ENCODE data around the gene CHIT1.

The CHIT1 gene

DNA sequence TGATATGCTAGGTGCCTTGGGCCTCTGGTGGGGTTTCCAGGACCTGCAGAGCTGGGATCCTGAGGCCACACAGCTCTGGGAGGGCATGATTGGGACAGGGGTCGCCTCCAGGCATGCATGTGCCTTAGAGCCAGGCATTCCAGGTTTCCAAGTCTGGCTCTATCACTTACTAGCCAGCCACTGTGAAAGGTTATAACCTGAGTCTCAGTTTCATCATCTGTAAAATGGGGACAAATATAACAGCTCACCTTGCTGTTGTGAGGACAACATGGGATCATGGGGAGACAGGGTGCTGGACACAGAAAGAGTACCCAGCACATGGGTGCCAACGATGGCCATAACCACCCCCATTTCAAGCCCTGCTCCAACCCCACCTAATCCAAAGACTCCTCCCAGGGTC lies 45.6 kb downstream of the CHIT1 start:
- TF ChIP-seq, protein P1, sequence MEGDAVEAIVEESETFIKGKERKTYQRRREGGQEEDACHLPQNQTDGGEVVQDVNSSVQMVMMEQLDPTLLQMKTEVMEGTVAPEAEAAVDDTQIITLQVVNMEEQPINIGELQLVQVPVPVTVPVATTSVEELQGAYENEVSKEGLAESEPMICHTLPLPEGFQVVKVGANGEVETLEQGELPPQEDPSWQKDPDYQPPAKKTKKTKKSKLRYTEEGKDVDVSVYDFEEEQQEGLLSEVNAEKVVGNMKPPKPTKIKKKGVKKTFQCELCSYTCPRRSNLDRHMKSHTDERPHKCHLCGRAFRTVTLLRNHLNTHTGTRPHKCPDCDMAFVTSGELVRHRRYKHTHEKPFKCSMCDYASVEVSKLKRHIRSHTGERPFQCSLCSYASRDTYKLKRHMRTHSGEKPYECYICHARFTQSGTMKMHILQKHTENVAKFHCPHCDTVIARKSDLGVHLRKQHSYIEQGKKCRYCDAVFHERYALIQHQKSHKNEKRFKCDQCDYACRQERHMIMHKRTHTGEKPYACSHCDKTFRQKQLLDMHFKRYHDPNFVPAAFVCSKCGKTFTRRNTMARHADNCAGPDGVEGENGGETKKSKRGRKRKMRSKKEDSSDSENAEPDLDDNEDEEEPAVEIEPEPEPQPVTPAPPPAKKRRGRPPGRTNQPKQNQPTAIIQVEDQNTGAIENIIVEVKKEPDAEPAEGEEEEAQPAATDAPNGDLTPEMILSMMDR (conservative IDR thresholded peaks at IDR 0.05) = no peak
- no peak for TF ChIP-seq ZFX (IDR thresholded peaks at IDR 0.05)
- no peak overlapping the region for H3K27ac ChIP-seq

GRCh38 chr1:203182387-203182953 lies 47.0 kb downstream of the CHIT1 start:
- no peak for TF ChIP-seq ZFX (IDR thresholded peaks at IDR 0.05)
- TF ChIP-seq, protein P1 (conservative IDR thresholded peaks at IDR 0.05) = no peak
- no peak overlapping the region for H3K27ac ChIP-seq

DNA sequence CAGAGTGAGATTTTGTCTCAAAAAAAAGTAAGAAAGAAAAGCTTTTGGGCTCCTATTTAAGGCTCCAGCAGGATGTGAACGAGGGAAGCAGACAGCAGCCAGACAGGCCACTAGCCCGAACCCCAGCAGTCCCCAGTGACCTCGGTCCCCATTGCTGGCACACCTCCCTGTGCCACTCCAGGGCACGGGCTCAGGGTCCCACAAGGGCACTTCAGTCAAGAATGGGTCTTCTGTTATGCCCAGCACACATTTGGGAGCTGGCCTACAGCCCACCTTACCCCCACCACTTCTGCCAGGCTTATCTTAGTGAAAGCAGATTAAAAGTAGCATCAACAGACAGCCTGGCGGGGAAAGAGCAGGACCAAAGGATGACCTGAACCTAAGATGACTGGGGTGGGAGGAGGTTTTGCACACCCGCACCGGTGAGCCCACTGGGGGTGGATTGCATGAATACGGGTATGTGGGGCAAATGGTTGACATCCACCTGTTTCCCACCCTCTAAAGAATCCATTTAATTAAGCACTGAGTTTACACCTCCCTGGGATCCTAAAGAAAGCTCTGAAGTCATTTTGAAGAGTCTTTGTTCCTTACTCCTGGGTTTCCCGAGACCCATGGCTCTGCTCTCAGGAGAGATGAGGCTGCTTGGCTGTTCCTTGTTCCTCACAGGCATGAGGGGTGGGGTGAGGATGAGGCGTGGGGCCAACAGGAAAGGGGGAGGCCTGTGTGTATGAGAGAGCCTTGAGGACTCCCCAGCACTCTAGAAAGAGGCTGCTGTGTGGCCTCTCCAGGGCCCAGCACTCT lies 47.7 kb downstream of the CHIT1 start:
- H3K27ac ChIP-seq = no peak overlapping the region
- no peak for TF ChIP-seq ZFX (IDR thresholded peaks at IDR 0.05)
- TF ChIP-seq, protein P1 (conservative IDR thresholded peaks at IDR 0.05) = no peak

DNA sequence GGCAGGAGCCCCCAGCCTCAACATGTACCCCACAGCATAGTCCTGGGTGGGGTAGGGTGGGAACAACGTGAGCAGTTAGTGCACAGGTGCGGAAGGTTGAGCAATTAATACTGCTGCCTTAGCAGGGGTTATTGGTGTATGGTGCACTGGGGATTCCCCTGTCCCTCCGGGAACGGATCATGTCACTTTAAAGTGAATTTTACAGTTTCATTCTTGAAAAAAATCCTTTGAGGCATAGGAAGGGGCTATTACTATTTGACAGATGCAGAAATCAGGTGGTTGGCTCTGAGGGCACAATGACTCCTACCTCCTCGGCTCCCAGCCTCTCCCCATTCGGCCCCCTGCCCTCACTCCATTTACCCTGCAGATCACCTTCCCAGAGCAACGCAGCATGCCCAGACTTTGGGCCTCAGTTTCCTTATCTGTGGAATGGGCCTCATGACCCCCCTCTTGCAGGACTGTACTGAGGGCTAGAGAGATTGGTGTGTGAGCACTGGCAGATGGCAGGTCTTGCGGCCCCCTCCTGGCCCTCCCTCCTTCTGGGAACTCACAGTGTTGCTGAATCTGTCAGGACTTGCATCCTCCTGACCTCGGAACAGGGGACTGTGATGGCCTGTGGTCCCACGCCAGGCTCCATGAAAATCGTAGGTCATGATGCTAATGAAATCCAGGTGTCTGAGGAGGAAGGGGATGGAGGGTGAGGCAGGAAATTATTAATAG lies 48.7 kb downstream of the CHIT1 start:
- no peak for TF ChIP-seq ZFX (IDR thresholded peaks at IDR 0.05)
- TF ChIP-seq, protein P1 (conservative IDR thresholded peaks at IDR 0.05) = no peak
- no peak overlapping the region for H3K27ac ChIP-seq

GRCh38 chr1:203179667-203180005 lies 49.8 kb downstream of the CHIT1 start:
- TF ChIP-seq, protein P1 (conservative IDR thresholded peaks at IDR 0.05) = no peak
- no peak for TF ChIP-seq ZFX (IDR thresholded peaks at IDR 0.05)
- H3K27ac ChIP-seq = no peak overlapping the region

- no peak overlapping the region for H3K27ac ChIP-seq
- no peak for TF ChIP-seq ZFX (IDR thresholded peaks at IDR 0.05)
- TF ChIP-seq, protein P1 (conservative IDR thresholded peaks at IDR 0.05) = no peak
Measured at GRCh38 chr1:203178821-203179666, 50.4 kb downstream of the CHIT1 start.

Measured in C4-2B (cell line).